ENCODE results near the gene USP3. TPM values are rescaled to one million over a fixed set of nuclear protein-coding genes. Genes with fewer than 3 reads are reported as not detected.
A peak's percentile ranks its signal among the peaks of the same experiment; 100 is the strongest.

Gene USP3
- total and polyA plus RNA-seq, 2 of the 13 experiments (the other 11 are each of a cell fraction or from before 2014, with no cell fraction given) = 14.3 to 61.2 TPM

GRCh38 chr15:63473007-63473748, 31.2 kb upstream of the USP3 start (continued):
- no peak for TF ChIP-seq E2F1 (CRISPR knock-in tag; IDR thresholded peaks at IDR 0.05)
- TF ChIP-seq JUNB (CRISPR knock-in tag; IDR thresholded peaks at IDR 0.05; ENCODE audit: borderline replicate concordance) = no peak; the same call in 1 of the 2 replicates
- TF ChIP-seq, protein P1, sequence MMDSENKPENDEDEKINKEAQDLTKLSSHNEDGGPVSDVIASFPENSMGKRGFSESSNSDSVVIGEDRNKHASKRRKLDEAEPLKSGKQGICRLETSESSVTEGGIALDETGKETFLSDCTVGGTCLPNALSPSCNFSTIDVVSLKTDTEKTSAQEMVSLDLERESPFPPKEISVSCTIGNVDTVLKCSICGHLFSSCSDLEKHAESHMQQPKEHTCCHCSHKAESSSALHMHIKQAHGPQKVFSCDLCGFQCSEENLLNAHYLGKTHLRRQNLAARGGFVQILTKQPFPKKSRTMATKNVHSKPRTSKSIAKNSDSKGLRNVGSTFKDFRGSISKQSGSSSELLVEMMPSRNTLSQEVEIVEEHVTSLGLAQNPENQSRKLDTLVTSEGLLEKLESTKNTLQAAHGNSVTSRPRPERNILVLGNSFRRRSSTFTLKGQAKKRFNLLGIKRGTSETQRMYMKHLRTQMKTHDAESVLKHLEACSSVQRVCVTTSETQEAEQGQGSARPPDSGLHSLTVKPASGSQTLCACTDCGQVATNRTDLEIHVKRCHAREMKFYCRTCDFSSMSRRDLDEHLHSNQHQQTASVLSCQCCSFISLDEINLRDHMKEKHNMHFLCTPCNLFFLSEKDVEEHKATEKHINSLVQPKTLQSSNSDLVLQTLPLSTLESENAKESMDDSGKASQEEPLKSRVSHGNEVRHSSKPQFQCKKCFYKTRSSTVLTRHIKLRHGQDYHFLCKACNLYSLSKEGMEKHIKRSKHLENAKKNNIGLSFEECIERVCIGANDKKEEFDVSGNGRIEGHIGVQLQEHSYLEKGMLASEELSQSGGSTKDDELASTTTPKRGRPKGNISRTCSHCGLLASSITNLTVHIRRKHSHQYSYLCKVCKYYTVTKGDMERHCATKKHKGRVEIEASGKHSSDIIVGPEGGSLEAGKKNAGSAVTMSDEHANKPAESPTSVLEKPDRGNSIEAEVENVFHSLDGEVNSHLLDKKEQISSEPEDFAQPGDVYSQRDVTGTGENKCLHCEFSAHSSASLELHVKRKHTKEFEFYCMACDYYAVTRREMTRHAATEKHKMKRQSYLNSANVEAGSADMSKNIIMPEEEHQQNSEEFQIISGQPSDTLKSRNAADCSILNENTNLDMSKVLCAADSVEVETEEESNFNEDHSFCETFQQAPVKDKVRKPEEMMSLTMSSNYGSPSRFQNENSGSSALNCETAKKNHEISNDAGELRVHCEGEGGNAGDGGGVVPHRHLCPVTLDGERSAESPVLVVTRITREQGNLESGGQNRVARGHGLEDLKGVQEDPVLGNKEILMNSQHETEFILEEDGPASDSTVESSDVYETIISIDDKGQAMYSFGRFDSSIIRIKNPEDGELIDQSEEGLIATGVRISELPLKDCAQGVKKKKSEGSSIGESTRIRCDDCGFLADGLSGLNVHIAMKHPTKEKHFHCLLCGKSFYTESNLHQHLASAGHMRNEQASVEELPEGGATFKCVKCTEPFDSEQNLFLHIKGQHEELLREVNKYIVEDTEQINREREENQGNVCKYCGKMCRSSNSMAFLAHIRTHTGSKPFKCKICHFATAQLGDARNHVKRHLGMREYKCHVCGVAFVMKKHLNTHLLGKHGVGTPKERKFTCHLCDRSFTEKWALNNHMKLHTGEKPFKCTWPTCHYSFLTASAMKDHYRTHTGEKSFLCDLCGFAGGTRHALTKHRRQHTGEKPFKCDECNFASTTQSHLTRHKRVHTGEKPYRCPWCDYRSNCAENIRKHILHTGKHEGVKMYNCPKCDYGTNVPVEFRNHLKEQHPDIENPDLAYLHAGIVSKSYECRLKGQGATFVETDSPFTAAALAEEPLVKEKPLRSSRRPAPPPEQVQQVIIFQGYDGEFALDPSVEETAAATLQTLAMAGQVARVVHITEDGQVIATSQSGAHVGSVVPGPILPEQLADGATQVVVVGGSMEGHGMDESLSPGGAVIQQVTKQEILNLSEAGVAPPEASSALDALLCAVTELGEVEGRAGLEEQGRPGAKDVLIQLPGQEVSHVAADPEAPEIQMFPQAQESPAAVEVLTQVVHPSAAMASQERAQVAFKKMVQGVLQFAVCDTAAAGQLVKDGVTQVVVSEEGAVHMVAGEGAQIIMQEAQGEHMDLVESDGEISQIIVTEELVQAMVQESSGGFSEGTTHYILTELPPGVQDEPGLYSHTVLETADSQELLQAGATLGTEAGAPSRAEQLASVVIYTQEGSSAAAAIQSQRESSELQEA (CRISPR knock-in tag; IDR thresholded peaks at IDR 0.05; ENCODE audit: not compliant biosample characterization) = no peak
- no peak for TF ChIP-seq IKZF4 (CRISPR knock-in tag; IDR thresholded peaks at IDR 0.05; ENCODE audit: borderline replicate concordance, low read depth, not compliant biosample characterization)
- TF ChIP-seq ZFP82 (CRISPR knock-in tag; IDR thresholded peaks at IDR 0.05; ENCODE audit: borderline replicate concordance) = no peak
- TF ChIP-seq, protein P2, sequence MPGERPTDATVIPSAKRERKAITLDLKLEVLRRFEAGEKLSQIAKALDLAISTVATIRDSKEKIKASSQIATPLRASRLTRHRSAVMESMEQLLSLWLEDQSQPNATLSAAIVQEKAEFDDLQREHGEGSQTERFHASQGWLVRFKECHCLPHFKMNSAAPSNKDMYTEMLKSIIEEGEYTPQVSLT (CRISPR knock-in tag; IDR thresholded peaks at IDR 0.05; ENCODE audit: borderline replicate concordance, low read depth) = no peak
- no peak for TF ChIP-seq SP1 (IDR thresholded peaks at IDR 0.05)
- no peak for TF ChIP-seq SP1 (CRISPR knock-in tag; IDR thresholded peaks at IDR 0.05)
- TF ChIP-seq ZNF672 (CRISPR knock-in tag; IDR thresholded peaks at IDR 0.05) = no peak
- TF ChIP-seq ZGPAT (CRISPR knock-in tag; IDR thresholded peaks at IDR 0.05) = no peak; the same call in 1 of the 2 replicates
- no peak for TF ChIP-seq RBFOX2 (IDR thresholded peaks at IDR 0.05; ENCODE audit: low read depth, low read length)
- TF ChIP-seq U2AF2 (IDR thresholded peaks at IDR 0.05; ENCODE audit: low read depth, low read length) = no peak
- TF ChIP-seq PATZ1 (CRISPR knock-in tag; IDR thresholded peaks at IDR 0.05) = peak; percentile 57; the same call in 1 of the 2 replicates
- TF ChIP-seq ATAD3A (CRISPR knock-in tag; IDR thresholded peaks at IDR 0.05) = no peak
- no peak for TF ChIP-seq CC2D1A (CRISPR knock-in tag; IDR thresholded peaks at IDR 0.05)
- no peak for TF ChIP-seq ZNF724P (CRISPR knock-in tag; IDR thresholded peaks at IDR 0.05; ENCODE audit: borderline replicate concordance)

All from HepG2 (cell line).